Endothelial cell of umbilical vein (primary cell): ENCODE measurements around the gene CTIF.

Experiments
- EZH2 ChIP-seq: IDR thresholded peaks from 2 replicates; pipeline ENCODE4 v1.6.1; 2012; ENCODE audit warnings: borderline replicate concordance, low read depth, mild to moderate bottlenecking, moderate library complexity, low read length, inconsistent platforms; ENCODE audit not compliant: severe bottlenecking
- JUN ChIP-seq: IDR thresholded peaks from 2 replicates; pipeline ENCODE4 v1.6.1; 2011; ENCODE audit warnings: borderline replicate concordance, low read depth; ENCODE audit not compliant: insufficient read length, insufficient read depth
- POLR2A ChIP-seq: IDR thresholded peaks from 2 replicates; pipeline ENCODE4 v1.6.1; 2012; ENCODE audit warnings: low read depth, mild to moderate bottlenecking, control low read depth, low read length
- TF ChIP-seq, protein P1 (sequence below), 2 donors: IDR thresholded peaks; 1 replicate in 1 of 2; 2 replicates in 1 of 2; pipeline ENCODE4 v1.5.1; 2011; ENCODE audit warnings: low read length in 2 of 2, mild to moderate bottlenecking in 2 of 2, moderate library complexity in 2 of 2, control low read depth in 1 of 2, inconsistent platforms in 1 of 2, low read depth in 1 of 2; ENCODE audit not compliant: insufficient read depth in 1 of 2; ENCODE audit errors: extremely low read depth in 1 of 2
- TF ChIP-seq, protein P2 (sequence below): IDR thresholded peaks from 2 replicates; pipeline ENCODE4 v1.6.1; 2011; ENCODE audit not compliant: insufficient read depth, insufficient read length

DNA sequence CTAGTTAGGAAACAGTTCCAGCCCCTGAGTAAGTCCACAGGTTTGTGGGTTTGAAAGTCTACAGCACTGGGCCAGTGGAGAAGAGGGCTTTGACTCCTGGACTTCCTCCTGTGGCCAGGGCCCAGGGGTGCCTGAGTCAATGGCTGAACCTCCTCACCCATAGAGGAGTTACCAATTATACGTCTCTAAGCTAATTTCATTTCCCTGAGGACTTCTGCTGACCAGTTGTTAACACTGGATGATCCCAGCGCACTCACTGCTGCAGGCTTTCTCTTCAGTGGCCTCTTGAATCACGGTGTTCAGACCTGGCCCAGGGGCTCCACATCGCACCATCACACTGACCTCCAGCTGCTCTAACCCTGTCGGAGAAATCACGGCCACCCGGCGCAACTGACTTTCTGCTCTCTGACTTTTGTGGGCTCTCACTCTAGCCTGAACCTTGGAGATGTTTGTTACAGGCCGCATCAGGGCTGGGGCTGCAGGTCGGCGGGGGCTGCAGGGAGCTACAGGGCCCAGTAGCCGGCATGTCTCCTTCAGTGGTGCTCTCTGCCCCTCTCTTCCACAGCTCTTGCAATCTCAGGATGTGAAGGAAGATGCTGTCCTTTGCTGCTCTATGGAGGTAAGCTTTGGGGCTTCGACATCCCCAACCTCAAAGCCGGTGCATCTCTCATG is 318.3 kb downstream of the CTIF start:
- no peak for TF ChIP-seq EZH2
- TF ChIP-seq, protein P1, sequence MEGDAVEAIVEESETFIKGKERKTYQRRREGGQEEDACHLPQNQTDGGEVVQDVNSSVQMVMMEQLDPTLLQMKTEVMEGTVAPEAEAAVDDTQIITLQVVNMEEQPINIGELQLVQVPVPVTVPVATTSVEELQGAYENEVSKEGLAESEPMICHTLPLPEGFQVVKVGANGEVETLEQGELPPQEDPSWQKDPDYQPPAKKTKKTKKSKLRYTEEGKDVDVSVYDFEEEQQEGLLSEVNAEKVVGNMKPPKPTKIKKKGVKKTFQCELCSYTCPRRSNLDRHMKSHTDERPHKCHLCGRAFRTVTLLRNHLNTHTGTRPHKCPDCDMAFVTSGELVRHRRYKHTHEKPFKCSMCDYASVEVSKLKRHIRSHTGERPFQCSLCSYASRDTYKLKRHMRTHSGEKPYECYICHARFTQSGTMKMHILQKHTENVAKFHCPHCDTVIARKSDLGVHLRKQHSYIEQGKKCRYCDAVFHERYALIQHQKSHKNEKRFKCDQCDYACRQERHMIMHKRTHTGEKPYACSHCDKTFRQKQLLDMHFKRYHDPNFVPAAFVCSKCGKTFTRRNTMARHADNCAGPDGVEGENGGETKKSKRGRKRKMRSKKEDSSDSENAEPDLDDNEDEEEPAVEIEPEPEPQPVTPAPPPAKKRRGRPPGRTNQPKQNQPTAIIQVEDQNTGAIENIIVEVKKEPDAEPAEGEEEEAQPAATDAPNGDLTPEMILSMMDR (IDR thresholded peaks at IDR 0.05; ENCODE audit: extremely low read depth in 1 of 2, insufficient read depth in 1 of 2, low read depth in 1 of 2, low read length in 2 of 2) = no peak
- TF ChIP-seq, protein P2, sequence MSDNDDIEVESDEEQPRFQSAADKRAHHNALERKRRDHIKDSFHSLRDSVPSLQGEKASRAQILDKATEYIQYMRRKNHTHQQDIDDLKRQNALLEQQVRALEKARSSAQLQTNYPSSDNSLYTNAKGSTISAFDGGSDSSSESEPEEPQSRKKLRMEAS = no peak
- no peak for TF ChIP-seq POLR2A
- TF ChIP-seq JUN = no peak
